GM10248 (cell line): ENCODE results near the gene ERO1B.

Experiments used
- CTCF ChIA-PET: fragments of 300-600 bp; sonication (Branson Sonifier 250); formaldehyde crosslinking; extraction: SDS; loops from one replicate; lab custom pipeline; 2021; ENCODE audit warnings: antibody characterized with exemption; lab: Yijun Ruan, JAX
- POLR2A ChIA-PET: fragments of 350-650 bp; sonication (Branson Sonifier 250); formaldehyde crosslinking; extraction: SDS; loops from one replicate; lab custom pipeline; 2020; ENCODE audit warnings: antibody characterized with exemption; lab: Yijun Ruan, JAX
- DNase-seq: peaks from one replicate; pipeline ENCODE4 v3.0.0; 2012; ENCODE audit errors: extremely low spot score
- CTCF ChIP-seq: IDR thresholded peaks from 2 replicates; pipeline ENCODE4 v1.5.1; 2012; ENCODE audit warnings: mild to moderate bottlenecking, low read depth; ENCODE audit errors: extremely low read depth, missing control alignments, control extremely low read depth

ERO1B gene

GRCh38 chr1:236313427-236313826, 31.7 kb upstream of the ERO1B start:
- TF ChIP-seq CTCF: no peak
- CTCF ChIA-PET: interaction anchor here (0.8 to 1.5 kb wide), 3 partner anchors 10 to 14 kb away, joined by 3 to 4 read pairs (median 3); no protein-coding TSS in a partner anchor

GRCh38 chr1:236311040-236311439, 29.3 kb upstream of the ERO1B start:
- DNase-seq: no peak
- CTCF ChIA-PET: interaction anchor here (1.4 kb wide), 1 partner anchor 185 kb away, joined by 3 read pairs; no protein-coding TSS in a partner anchor
- no peak for TF ChIP-seq CTCF
- POLR2A ChIA-PET: no interaction called here

More at GRCh38 chr1:236313427-236313826, 31.7 kb upstream of the ERO1B start:
- DNase-seq: no peak
- POLR2A ChIA-PET: no interaction called here

- ChIA-PET CTCF (no interaction called here), POLR2A (no interaction called here)
- no peak for DNase-seq
- TF ChIP-seq CTCF: no peak
Measured at GRCh38 chr1:236308827-236309226, 27.1 kb upstream of the ERO1B start.

GRCh38 chr1:236307435-236307834, 25.7 kb upstream of the ERO1B start:
- ChIA-PET POLR2A (no interaction called here), CTCF (interaction anchor here (3.3 kb wide), 1 partner anchor 13 kb away, joined by 23 read pairs; no protein-coding TSS in a partner anchor)
- no peak for DNase-seq
- no peak for TF ChIP-seq CTCF

GRCh38 chr1:236304682-236305081, 22.9 kb upstream of the ERO1B start:
- DNase-seq: no peak
- no peak for TF ChIP-seq CTCF
- POLR2A ChIA-PET: no interaction called here
- CTCF ChIA-PET: interaction anchor here (0.9 to 3.3 kb wide), 4 partner anchors 10 to 205 kb away, joined by 3 to 23 read pairs (median 7); no protein-coding TSS in a partner anchor

- DNase-seq: peak; percentile 62
- POLR2A ChIA-PET: no interaction called here
- CTCF ChIA-PET: interaction anchor here (0.8 to 2.7 kb wide), 7 partner anchors 14 to 197 kb away, joined by 3 to 10 read pairs (median 4); no protein-coding TSS in a partner anchor
- TF ChIP-seq CTCF: peak; percentile 19
Measured at GRCh38 chr1:236303675-236304074, 21.9 kb upstream of the ERO1B start.
